A549 treated with RU486 at 1 μM for 4 hours (cell line): Measurements from ENCODE around the gene DCP1A. TPM values are rescaled to one million over a fixed set of nuclear protein-coding genes. Genes with fewer than 3 reads are reported as not detected.

ENCODE experiments used
- total RNA-seq: library from RNA; stranded (reverse); fragments of 200-300 nt; extraction: Qiagen RNA extraction; gene quantifications from 5 replicates; pipeline ENCODE4 v1.2.3, GENCODE V29; 2022; ENCODE audit warnings: low read depth

DCP1A gene
- 5.5 to 7.7 TPM (median 6.9 TPM) in 5 replicates for total RNA-seq

DNA sequence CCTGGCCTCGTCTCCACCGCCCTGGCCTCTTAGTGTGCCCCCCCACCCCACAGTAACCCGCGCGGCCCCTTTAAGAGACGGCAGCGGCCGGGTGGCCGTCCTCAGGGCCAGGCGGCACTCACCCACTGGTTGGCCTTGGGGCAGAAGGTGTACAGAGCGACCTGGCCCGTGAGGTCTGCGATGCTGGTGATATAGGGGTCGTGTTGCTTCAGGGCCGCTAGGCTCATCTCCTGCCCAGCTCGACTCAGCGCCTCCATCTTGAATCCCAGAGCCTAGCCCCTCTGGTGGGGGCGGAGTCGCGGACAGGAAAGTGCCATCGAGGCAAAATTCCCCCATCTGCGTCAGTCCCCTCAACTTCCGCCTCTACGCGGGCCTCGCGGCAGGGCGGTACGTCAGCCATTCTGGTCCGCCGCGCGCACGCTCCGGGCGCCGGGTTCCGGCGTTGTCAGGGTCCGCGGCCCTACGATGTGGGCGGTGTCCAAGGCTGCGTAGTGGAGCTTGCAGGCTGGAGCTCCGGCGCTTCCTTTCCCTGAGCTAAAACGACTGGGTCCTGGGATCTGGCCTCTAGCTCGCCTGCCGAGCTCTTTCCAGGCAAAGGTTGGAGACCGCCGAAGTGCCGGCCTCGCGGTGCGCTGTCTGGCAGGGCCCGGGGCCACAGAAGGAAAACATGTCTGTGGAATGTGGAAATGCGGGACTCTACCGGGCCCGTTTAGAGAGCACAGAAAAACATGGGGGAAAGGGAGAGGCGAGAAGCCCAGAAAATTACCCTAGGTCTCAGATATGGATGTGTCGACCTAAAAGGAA, at the start of gene DCP1A:
DCP1A (minus strand) TSS at position 283 of the 804 bp plus-strand sequence; CDS start at position 257, 26 bp downstream.

DNA sequence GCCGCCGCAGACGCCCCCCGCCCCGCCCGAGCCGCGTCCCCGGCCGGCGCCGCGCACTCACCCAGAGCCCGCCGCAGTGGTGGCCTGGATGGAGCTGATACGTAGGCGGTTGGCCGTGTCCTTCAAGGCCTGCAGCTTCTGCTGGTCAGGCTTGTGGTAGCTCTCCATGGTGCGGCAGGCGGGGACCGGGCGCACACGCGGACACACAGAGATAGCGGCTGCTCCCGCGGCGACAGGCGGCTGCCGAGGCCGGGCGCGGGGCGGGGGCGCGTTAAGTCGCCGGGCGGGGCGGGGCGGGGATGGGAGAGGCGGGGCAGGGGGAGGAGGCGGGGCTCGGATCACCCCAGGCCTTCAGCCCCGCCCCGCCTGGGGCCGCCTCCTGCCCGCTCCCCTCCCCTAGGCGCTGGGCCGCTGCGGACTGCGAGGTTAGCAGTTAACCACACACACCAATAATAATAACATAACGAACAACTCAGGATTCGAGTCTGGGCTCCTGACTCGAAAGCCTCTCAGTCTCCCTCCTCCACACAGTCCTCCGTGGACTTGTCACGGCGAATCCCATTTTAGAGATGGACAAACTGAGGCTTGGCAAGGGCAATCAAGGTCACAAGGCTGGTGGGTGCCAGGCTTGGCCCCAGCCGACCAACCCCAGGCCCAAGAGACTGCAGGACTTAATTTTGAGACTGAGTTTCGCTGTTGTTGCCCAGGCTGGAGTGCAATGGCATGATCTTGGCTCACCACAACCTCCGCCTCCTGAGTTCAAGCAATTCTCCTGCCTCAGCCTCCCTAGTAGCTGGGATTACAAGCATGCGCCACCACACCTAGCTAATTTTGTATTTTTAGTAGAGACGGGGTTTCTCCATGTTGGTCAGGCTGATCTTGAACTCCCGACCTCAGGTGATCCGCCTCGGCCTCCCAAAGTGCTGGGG, 91.3 kb downstream of the DCP1A start, which contains the start of gene TKT:
TKT (minus strand) TSS at position 248 of the 929 bp plus-strand sequence; CDS start at position 168, 80 bp downstream.

Other genes with a start within 250 kb of the DCP1A start
- 18.3 to 28.2 TPM (median 26.4 TPM) in 5 replicates for gene RFT1, start 217.1 kb downstream of the DCP1A start, total RNA-seq
- 20.3 to 27.5 TPM (median 24.3 TPM) in 5 replicates for gene PRKCD, start 186.3 kb downstream of the DCP1A start, total RNA-seq
- gene TKT, start 91.5 kb downstream of the DCP1A start, total RNA-seq = 1,688 to 2,164 TPM (median 2,088 TPM) in 5 replicates
- 0.42 to 0.97 TPM (median 0.81 TPM) in 5 replicates for gene CACNA1D, start 147.1 kb upstream of the DCP1A start, total RNA-seq